ENCODE measurements around the gene TBC1D3B.

DNA sequence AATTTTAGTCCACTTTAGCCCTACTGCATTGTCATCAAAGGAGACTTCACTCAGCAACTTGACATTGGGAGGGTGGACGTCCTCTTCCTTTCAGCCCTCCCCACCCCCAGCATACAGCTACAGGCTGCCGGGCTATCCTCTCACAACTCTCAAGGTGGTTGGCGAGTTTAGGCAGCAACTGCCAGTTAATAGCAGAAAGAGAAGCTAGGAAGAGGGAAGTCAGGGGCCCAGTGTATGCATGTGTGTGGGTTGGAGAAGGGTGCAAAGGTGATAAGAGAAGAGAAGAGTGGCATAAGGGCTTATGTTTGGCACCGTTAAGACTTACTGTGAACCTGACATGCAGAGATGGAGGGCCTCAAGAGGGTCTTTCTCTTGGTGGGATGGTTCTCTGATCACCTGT, 41.0 kb downstream of the TBC1D3B start:
- TF ChIP-seq, protein P1, sequence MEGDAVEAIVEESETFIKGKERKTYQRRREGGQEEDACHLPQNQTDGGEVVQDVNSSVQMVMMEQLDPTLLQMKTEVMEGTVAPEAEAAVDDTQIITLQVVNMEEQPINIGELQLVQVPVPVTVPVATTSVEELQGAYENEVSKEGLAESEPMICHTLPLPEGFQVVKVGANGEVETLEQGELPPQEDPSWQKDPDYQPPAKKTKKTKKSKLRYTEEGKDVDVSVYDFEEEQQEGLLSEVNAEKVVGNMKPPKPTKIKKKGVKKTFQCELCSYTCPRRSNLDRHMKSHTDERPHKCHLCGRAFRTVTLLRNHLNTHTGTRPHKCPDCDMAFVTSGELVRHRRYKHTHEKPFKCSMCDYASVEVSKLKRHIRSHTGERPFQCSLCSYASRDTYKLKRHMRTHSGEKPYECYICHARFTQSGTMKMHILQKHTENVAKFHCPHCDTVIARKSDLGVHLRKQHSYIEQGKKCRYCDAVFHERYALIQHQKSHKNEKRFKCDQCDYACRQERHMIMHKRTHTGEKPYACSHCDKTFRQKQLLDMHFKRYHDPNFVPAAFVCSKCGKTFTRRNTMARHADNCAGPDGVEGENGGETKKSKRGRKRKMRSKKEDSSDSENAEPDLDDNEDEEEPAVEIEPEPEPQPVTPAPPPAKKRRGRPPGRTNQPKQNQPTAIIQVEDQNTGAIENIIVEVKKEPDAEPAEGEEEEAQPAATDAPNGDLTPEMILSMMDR (IDR thresholded peaks at IDR 0.05): no peak
- TF ChIP-seq POLR2A (IDR thresholded peaks at IDR 0.05) (no peak), POLR2AphosphoS5 (IDR thresholded peaks at IDR 0.05) (no peak), EP300 (IDR thresholded peaks at IDR 0.05) (no peak)

All from gastroesophageal sphincter (tissue), 3 donors.